Neural cell (in vitro differentiated cells): ENCODE measurements around the gene NEK6. TPM values are rescaled to one million over a fixed set of nuclear protein-coding genes. Genes with fewer than 3 reads are reported as not detected.

Experiments
- H2AFZ ChIP-seq: fragments of 200-600, 300-800 bp; sonication (generic), shearing (Covaris generic); 2 replicates; pipeline ENCODE4 v1.6.0; 2014; ENCODE audit warnings: low read depth, mild to moderate bottlenecking, antibody characterized with exemption, low read length, moderate library complexity
- H3F3A ChIP-seq: fragments of 200-600 bp; shearing (Covaris generic); 2 replicates; pipeline ENCODE4 v1.6.1; 2016; ENCODE audit warnings: mild to moderate bottlenecking, moderate library complexity, mixed read lengths, antibody characterized with exemption, low read length; ENCODE audit not compliant: insufficient read depth, poor library complexity, severe bottlenecking
- H3K27ac ChIP-seq: fragments of 200-600, 300-800 bp; sonication (generic), shearing (Covaris generic); 2 replicates; pipeline ENCODE4 v1.5.1; 2014; ENCODE audit warnings: mild to moderate bottlenecking, low read length, moderate library complexity
- H3K27me3 ChIP-seq: fragments of 300-800, 200-600 bp; sonication (generic), shearing (Covaris generic); 2 replicates; pipeline ENCODE4 v1.6.0; 2014; ENCODE audit warnings: mild to moderate bottlenecking, low read depth, low read length, moderate library complexity; ENCODE audit not compliant: insufficient read depth
- H3K36me3 ChIP-seq: fragments of 300-800, 200-600 bp; sonication (generic), shearing (Covaris generic); 2 replicates; pipeline ENCODE4 v1.5.1; 2014; ENCODE audit warnings: mild to moderate bottlenecking, antibody characterized with exemption, low read length, moderate library complexity; ENCODE audit not compliant: insufficient read depth
- H3K4me2 ChIP-seq: fragments of 300-800, 200-600 bp; sonication (generic), shearing (Covaris generic); 2 replicates; pipeline ENCODE4 v1.6.0; 2014; ENCODE audit warnings: mild to moderate bottlenecking, low read length
- H3K4me3 ChIP-seq: fragments of 300-800, 200-600 bp; sonication (generic), shearing (Covaris generic); 2 replicates; pipeline ENCODE4 v1.5.1; 2014; ENCODE audit warnings: mild to moderate bottlenecking, low read length, moderate library complexity
- H3K79me2 ChIP-seq: fragments of 200-600 bp; shearing (Covaris generic); replicated peaks from 2 replicates; pipeline ENCODE4 v1.6.0; 2014; ENCODE audit warnings: mild to moderate bottlenecking, low read length, moderate library complexity; ENCODE audit not compliant: insufficient read depth
- H3K9ac ChIP-seq: fragments of 300-800, 200-600 bp; sonication (generic), shearing (Covaris generic); 2 replicates; pipeline ENCODE4 v1.6.1; 2016; ENCODE audit warnings: mild to moderate bottlenecking, low read length, mixed read lengths
- H3K9me2 ChIP-seq: fragments of 200-600 bp; shearing (Covaris generic); 2 replicates; pipeline ENCODE4 v1.6.1; 2016; ENCODE audit warnings: mild to moderate bottlenecking, low read length, mixed read lengths; ENCODE audit not compliant: insufficient read depth
- H3K9me3 ChIP-seq: fragments of 200-600, 300-800 bp; sonication (generic), shearing (Covaris generic); 2 replicates; pipeline ENCODE4 v1.6.1; 2016; ENCODE audit warnings: mild to moderate bottlenecking, mixed run types, low read length, moderate library complexity, mixed read lengths
- H4K20me1 ChIP-seq: fragments of 200-600 bp; shearing (Covaris generic); 2 replicates; pipeline ENCODE4 v1.6.1; 2016; ENCODE audit warnings: mild to moderate bottlenecking, mixed run types; ENCODE audit not compliant: insufficient read depth
- CTCF ChIP-seq: fragments of 450-650 bp; IDR thresholded peaks from 2 replicates; pipeline ENCODE4 v1.5.1; 2014; ENCODE audit warnings: antibody characterized with exemption, mild to moderate bottlenecking, moderate library complexity; ENCODE audit not compliant: poor library complexity, severe bottlenecking
- EP300 ChIP-seq: fragments of 450-650 bp; conservative IDR thresholded peaks from 2 replicates; pipeline ENCODE4 v1.6.1; 2014; ENCODE audit warnings: antibody characterized with exemption, mild to moderate bottlenecking, moderate library complexity; ENCODE audit not compliant: poor library complexity, severe bottlenecking
- EZH2 ChIP-seq: fragments of 200-600, 300-800 bp; shearing (Covaris generic), sonication (generic); IDR thresholded peaks from 2 replicates; pipeline ENCODE4 v1.6.1; 2014; ENCODE audit warnings: antibody characterized with exemption, low read length, borderline replicate concordance, mild to moderate bottlenecking; ENCODE audit not compliant: insufficient read depth, poor library complexity, severe bottlenecking
- MXI1 ChIP-seq: fragments of 450-650 bp; conservative IDR thresholded peaks from 2 replicates; pipeline ENCODE4 v1.6.1; 2014; ENCODE audit warnings: antibody characterized with exemption, mild to moderate bottlenecking; ENCODE audit not compliant: poor library complexity, severe bottlenecking
- POLR2AphosphoS5 ChIP-seq: IDR thresholded peaks from 2 replicates; pipeline ENCODE4 v1.6.1; 2012
- RAD21 ChIP-seq: fragments of 450-650 bp; conservative IDR thresholded peaks from 2 replicates; pipeline ENCODE4 v1.6.1; 2014; ENCODE audit warnings: antibody characterized with exemption, mild to moderate bottlenecking, moderate library complexity
- REST ChIP-seq: IDR thresholded peaks from 2 replicates; pipeline ENCODE4 v1.6.1; 2012; ENCODE audit warnings: borderline replicate concordance
- SMC3 ChIP-seq: fragments of 450-650 bp; conservative IDR thresholded peaks from 2 replicates; pipeline ENCODE4 v1.6.1; 2014; ENCODE audit warnings: antibody characterized with exemption, mild to moderate bottlenecking, moderate library complexity; ENCODE audit not compliant: poor library complexity
- TAF1 ChIP-seq: IDR thresholded peaks from 2 replicates; pipeline ENCODE4 v1.6.1; 2012; ENCODE audit warnings: low read depth
- polyA plus RNA-seq: library from polyadenylated mRNA; depleted of rRNA; stranded (reverse); fragments of >200 nt; gene quantifications from 2 replicates; pipeline ENCODE4 v1.2.3, GENCODE V29; 2014

NEK6 gene
- polyA plus RNA-seq, 1 donor from 2014 or later: 4.6 TPM

- H3K9me2 ChIP-seq: no peaks in the 10 kb centered on the region
- H3F3A ChIP-seq: no peaks in the 10 kb centered on the region
- no peak overlapping the region for H3K27ac ChIP-seq
- no peaks in the 10 kb centered on the region for H3K27me3 ChIP-seq
- no peak overlapping the region for H3K9ac ChIP-seq
- no peak overlapping the region for H3K4me3 ChIP-seq
- H4K20me1 ChIP-seq: no peaks in the 10 kb centered on the region
- H3K79me2 ChIP-seq: no peaks in the 10 kb centered on the region
- no peak overlapping the region for H3K4me2 ChIP-seq
- no peaks in the 10 kb centered on the region for H3K9me3 ChIP-seq
- TF ChIP-seq TAF1: no peak
- TF ChIP-seq EP300: no peak
- no peak for TF ChIP-seq CTCF
- no peak for TF ChIP-seq SMC3
- no peak for TF ChIP-seq RAD21
- no peak for TF ChIP-seq REST
- no peak for TF ChIP-seq EZH2
- no peak for TF ChIP-seq POLR2AphosphoS5
- TF ChIP-seq MXI1: no peak
- no peaks in the 10 kb centered on the region for H3K36me3 ChIP-seq
- no peak overlapping the region for H2AFZ ChIP-seq
Measured at GRCh38 chr9:124328285-124328684, 70.5 kb downstream of the NEK6 start.

- Histone ChIP-seq H3K9ac (no peak overlapping the region), H3K9me2 (no peaks in the 10 kb centered on the region), H3K4me3 (no peak overlapping the region), H3K9me3 (no peaks in the 10 kb centered on the region), H4K20me1 (no peaks in the 10 kb centered on the region), H2AFZ (no peak overlapping the region), H3K27me3 (no peaks in the 10 kb centered on the region), H3F3A (no peaks in the 10 kb centered on the region), H3K79me2 (no peaks in the 10 kb centered on the region), H3K27ac (no peak overlapping the region), H3K4me2 (no peak overlapping the region), H3K36me3 (no peaks in the 10 kb centered on the region)
- TF ChIP-seq EP300 (no peak), EZH2 (no peak), SMC3 (no peak), CTCF (no peak), POLR2AphosphoS5 (no peak), RAD21 (no peak), REST (no peak), TAF1 (no peak), MXI1 (no peak)
Measured at GRCh38 chr9:124329206-124329792, 71.5 kb downstream of the NEK6 start.
